GM19351 (cell line): ENCODE data around the gene VAMP3.
"Not testable (repeated sequence)": the region's sequence is repeated elsewhere in the genome, so short reads cannot be mapped to it uniquely, and the experiment has no call there.

Experiments used
- ATAC-seq: cut with Tn5 transposase; IDR thresholded peaks from one replicate; pipeline ENCODE4 v1.9.1; 2021; ENCODE audit warnings: mild to moderate bottlenecking, moderate library complexity; ENCODE audit not compliant: unreplicated experiment

Gene VAMP3

DNA sequence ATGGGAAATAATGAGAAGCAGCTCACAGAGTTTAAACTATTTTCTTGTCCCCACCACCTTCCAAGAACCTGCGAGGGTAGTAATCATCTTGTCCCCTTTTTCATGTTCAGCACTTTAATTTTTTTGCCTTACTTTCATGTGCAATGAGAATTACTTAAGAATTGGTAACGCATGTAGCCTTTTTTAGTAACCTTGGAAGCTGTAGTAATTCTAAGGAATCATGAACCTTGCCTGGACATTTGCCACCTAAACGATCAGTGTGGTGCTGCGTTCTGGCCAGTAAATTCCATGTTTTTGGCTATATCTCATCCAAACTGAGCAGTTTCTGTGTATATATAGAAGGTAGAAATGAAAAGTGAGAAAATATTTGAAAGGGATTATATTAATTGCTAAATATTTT is 3.9 kb upstream of the VAMP3 start:
- ATAC-seq, result no peak

DNA sequence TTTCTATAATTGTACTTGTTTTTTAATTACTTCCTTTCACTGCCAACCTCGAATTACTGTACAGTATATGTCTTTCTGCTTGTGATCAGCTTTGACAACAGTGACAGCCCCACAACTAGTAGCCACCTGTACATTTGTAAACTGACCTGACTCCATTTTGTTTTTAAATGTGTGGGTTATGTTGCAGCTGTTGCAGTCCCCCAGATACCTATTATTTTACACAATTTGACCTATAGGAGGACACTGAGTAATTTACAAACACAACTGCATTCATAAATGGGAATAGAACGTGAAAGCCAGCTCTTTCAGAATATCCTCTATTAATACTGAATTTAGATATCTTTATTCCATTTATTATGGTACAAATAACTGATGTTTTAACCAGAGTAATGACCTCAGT is 2.5 kb upstream of the VAMP3 start:
- ATAC-seq, result no peak

DNA sequence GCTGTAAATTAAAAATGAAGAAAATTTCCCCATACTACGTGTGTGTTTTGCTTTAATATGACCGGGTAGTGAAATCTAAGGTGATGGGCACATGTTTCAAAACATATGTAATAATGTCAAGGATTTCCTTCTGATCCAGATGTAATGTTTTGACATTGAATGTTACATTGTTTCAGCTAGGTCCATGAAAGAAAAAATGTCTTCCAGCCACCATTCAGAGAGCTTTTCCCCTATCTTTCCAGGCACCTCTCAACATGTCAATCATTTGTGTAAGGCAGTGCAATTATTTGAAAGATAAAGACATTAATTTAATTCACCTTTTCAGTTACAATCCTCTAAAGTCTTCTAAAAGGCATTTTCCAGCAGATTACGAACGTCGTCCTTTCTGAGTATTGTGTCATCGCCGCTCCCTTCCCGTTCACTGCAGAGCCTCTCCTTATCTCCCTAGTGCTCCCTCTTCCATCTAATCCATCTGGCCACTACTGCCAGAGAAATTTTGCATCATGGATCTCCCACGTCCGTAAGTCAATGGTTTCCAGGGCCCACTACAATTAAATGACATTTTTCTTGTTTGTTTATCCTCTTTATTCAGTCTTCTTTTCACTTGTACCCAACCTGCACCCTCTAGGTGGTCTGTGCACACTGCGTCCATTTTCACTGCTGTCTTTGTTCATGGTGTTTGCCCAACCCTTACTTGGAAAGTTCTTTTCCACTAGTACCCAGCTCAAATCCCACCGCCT is 1.3 kb upstream of the VAMP3 start:
- no peak for ATAC-seq

DNA sequence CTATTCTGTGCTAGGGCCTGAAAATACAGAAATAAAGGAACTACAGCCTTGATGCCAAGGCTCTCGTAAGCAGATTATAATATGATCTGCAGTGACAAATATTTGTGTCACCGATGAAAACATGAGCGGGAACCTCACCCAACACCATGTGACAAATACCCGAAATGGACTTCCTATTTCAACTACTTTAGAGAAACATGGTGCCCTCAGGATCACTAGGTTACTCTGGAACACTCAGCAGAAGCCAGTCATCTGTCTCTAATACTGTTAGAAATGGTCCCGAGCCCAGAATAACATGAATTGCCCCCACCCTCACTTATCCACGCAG is 463 bp upstream of the VAMP3 start:
- peak; percentile 9 for ATAC-seq

DNA sequence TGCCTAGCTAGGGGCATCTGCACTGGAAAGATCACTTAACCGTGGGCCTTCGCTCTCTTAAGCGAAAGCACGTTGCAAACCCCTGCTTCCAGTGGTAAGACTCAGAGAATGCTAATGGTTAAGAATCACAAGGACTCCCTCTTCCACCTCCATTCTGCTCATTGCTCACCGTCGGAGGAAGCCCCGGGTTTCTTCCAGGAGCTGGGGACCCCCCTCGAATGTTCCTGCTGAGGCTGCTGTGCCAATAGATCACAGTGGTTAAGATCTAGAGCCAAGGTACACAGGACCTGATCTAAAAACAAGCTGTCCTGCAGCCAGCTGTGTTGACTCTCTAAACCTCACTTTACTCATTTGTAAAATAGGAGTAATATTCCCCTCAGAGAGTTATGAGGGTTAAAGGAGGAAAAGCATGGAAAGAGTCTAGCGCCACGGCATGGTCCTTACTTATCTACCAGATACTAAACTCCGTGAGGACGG is 765 bp downstream of the VAMP3 start:
- ATAC-seq, result no peak

DNA sequence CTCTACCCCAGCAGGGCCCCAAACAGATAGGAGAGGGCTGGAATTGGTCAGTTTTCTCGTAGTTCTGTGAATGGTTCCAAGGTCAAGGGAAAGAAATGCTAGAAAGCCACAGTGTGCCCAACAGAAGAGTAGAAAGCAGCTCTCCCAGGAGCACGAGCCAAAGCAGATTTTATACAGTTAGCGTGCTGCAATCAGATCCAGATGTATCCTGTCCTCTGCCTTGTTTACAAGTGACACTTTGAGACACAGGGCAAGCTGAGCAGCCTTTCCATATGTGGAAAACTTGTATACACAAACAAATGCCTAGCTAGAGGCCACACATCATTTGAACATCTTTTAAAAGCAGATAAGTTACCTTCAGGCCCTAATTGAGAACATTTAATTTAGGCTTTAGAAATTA is 6.5 kb downstream of the VAMP3 start:
- ATAC-seq, result no peak

DNA sequence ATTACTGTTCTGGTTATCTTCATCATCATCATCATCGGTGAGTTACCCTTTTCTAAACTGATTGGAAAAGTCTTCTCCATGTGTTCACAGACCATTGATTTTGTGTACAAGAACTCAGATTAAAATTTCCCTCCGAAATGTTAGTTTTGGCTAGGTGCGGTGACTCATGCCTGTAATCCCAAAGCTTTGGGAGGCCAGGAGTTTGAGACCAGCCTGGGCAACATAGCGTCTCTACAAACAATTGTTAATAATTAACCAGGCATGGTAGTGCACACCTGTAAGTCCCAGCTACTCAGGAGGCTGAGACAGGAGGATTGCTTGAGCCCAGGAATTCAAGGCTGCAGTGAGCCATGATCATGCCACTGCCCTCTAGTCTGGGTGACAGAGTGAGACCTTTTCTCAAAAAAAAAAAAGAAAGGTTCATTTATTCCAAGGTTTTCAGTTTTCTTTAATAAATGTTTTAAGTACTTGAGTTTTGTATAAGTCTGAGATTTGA is 7.1 kb downstream of the VAMP3 start:
- ATAC-seq, result no peak

DNA sequence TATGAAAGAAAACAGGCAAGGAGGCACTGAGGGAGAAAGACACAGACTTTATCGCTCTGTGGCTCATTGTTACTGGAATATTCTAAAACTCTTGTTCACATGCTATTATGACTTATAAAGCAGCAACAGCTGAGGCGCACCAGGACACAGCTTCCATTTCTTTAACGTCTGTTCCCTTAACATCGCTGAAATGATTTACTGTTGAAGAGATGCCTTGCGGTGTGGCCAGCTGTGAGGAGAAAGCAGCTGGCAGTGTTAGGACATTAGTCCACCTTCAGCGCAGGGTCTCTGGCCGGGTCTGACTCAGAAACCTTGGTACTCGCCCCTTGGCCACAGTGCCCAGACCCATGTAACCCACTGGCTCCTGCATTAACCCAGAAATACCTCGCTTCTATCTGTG is 9.9 kb downstream of the VAMP3 start:
- no peak for ATAC-seq

DNA sequence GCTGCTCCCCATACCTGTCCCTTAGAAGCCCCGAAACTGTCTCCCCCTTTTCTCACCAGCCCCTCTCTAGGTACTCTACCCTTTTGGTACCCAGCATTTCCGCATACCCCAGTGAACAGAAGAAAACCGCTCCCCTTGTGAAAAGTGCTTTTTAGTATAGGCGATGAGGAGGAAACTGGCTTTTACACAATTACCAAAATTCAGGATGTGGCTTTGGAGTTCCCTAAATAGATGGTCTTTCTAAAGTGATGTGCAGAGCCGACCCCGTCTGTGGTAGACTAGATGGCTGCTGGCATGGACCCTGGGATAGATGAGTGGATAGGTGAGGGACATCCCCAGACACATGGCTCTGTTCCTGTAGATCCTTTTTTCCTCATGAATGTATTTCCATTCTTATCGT is 10.4 kb downstream of the VAMP3 start:
- no peak for ATAC-seq

DNA sequence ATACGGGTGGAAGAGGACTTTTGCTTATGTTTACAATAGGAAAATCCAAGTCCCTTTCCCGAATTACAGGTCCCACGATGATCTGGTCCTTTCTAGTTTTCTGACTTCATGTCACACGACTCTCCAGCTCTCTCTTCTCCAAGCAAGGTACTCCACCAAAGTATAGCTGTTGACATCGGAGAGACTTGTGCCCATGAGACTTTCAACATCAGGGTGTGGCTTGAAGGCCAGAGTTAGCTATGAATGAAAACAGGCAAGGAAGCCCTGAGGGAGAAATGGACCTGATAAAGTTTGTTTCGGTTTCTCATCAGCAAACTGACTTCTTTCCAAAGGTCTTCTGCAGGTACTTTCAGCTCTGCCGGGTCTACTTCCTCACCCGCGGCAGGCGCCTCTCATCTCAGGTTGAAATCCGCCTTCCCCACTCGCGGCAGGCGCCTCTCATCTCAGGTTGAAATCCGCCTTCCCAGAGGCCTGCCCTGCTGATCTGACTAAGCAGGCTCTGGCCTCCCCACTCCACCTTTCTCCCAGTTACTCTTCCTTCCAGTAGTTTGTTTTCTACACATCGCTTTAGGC is 10.9 kb downstream of the VAMP3 start:
- no peak for ATAC-seq

DNA sequence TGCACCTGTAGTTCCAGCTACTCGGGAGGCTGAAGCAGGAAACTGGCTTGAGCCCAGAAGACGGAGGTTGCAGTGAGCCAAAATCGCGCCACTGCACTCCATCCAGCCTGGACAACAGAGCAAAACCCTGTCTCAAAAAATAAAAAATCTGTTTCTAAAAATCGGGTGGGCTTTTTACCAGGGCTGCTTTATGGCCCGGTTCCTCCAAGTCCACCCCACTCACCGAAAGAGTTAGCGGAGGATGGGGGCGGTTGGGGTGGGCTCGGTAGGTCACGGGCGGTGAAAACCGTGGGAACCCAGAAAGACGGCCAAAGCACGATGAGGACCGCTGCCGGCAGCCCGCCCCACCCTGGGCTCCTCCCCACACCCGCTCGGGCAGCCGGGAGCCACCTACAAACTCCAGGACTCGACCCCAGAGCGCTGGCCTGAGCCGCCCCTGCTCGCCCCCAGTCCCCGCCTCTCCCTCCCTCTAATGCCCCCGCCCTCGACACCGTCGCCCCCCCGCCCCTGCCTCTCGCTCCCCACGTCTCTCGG is 12.1 kb downstream of the VAMP3 start:
- ATAC-seq, result no peak

DNA sequence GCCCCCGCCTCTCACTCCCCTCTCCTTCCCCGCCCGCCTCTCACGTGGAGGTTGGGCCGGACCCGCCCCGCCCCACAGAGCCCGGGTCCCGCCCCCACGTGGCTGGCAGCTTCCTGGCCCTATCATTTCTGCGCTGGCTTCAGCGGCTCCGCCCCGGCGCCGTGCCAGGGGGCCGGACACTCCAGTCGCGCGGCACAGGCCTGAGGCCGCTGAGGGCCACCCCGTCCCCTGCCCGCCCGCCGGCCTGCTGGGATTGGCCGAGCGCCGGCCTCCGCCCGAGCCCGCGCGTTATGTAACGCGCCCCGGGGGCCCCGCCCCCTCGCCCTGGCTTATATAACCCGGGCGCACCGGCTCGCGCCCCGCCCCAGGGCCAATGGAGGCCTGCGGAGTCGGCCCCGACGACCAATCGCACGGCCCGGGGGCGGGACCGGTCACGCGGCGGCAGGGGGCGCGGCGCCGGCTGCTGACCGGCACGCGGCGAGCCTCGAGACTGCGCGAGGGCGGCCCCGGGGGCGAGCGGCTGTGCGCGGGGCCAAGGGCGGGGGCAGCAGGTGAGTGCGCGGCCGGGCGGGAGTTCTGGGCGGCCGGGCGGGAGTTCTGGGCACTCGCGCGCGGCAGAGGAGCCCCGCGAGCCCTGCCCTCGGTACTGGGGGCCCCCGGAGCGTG is 12.9 kb downstream of the VAMP3 start, which contains the start of gene PER3:
PER3 (plus strand) TSS at position 466 of the 666 bp plus-strand sequence. CDS start 587 bp downstream, outside the sequence.
- ATAC-seq, result peak; percentile 91

DNA sequence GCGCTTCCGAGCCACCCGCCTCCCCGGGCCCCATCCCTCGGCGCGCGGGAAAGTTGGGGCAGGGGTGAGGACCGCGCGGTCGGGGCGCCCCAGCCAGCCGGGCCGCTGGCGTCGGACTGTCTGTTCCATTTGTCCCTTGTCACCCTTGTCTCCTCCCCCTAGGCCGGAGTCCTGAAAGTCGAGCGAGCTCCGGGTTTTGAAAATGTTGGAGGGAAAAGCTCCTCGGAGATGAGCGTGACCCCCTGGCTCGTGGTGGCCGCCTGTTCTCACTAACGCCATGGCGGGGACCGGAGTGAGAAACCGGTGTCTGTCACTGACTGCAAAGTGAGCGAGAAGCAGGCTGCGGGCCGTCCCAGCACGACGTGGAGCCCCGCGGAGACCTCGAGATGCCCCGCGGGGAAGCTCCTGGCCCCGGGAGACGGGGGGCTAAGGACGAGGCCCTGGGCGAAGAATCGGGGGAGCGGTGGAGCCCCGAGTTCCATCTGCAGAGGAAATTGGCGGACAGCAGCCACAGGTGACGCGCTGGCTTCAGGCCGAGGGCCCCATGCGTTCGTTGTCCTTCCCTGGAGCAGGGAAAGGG is 13.5 kb downstream of the VAMP3 start:
- no peak for ATAC-seq

DNA sequence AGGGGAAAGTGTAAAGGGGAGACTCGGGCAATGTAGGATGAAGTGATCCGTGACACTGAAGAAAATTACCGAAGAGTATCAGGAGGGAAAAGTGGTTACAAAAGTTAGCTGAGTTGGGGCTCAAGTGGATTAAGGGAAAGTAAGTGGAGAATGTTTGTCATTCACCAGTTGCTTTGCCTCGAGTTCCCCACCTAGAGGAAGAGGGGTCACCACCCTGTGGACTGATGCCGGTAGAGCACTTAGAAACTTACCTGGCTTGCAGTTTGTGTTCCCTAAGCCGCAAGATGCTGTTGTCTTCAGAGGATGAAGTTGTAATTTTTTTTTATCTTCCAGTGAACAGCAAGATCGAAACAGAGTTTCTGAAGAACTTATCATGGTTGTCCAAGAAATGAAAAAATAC is 14.0 kb downstream of the VAMP3 start:
- no peak for ATAC-seq

DNA sequence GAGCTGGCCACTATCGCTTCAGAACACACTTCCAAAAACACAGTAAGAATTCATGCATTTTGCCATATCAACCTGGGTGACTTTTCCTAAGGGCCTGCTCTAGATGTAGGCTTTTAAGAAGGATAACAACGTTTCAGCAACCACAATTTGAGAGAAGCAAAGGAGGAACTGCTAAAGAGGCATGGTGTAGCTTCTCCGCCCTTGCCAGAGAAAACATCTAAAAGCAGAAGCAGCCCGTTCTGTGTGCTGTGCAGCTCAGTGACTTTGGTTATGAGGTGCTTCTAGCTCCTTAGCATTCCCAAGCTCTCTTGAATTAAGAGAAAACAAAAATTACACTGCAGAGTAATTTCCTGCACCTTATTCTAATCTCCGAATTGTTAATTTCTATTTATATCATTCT is 15.7 kb downstream of the VAMP3 start:
- ATAC-seq, result no peak

DNA sequence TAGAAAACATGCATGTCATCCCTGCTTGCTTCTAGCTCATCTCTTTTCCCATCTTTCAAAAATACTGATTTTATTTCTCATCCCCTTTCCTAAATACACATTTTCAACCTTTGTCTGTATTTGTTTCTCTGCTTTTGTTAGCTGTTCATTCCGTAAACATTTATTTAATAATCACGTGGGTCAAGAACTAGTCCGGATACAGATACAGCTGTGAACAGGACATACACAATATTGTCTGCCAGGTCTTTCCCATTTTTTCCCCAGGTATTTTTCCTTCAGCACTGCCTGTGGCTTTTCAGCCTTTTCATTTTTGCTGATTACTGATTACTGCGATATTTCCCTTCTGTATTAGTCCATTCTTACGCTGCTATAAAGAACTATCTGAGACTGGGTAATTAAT is 18.7 kb downstream of the VAMP3 start:
- ATAC-seq, result no peak

DNA sequence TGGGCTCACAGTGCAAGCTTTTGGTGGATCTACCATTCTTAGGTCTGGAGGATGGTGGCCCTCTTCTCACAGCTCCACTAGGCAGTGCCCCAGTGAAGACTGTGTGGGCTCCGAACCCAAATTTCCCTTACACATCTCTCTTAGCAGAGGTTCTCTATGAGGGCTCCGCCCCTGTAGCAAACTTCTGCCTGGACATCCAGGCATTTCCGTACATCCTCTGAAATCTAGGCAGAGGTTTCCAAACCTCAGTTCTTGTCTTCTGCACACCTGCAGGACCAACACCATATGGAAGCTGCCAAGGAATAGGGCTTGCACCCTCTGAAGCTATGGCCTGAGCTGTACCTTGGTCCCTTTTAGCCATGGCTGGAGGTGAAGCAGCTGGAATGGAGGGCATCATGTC is 19.9 kb downstream of the VAMP3 start:
- not testable (repeated sequence) for ATAC-seq

DNA sequence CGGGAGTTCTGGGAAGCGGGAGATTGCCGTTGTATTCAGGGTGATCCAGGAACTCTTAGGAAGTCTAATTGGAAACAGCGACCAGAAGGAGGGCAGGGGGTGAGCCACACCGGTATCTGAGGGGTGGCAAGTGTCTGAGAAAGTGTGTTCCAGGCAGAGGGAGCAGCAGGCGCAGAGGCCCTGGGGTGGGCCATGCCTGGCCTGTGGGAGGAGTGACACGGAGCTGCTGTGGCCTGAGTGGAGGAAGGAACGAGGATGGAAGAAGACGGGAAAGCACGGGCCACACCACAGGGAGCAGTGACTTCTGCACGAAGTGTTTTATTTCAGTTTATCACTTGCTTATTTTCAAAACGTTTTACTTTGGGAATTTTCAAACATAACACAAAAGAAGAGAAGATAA is 24.3 kb downstream of the VAMP3 start:
- ATAC-seq, result no peak

DNA sequence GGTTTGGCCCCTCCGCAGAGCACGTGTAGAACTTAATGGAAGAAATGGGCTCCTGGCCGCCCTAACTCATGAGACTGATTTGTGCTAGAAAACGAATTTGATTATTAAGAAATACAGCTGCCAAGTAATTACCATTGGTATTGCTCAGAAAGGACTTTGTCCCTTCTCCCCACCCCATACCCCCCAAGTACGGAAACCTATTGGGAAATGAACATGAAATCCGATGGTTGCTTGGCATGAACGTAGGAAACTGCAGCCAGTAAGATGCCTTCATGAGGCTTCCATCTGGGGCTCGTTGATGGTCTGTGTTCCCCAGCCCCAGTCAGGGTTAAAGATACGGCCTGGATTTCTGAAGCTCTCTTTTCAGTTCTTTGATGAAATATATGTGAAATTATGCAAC is 34.4 kb downstream of the VAMP3 start:
- ATAC-seq, result no peak

DNA sequence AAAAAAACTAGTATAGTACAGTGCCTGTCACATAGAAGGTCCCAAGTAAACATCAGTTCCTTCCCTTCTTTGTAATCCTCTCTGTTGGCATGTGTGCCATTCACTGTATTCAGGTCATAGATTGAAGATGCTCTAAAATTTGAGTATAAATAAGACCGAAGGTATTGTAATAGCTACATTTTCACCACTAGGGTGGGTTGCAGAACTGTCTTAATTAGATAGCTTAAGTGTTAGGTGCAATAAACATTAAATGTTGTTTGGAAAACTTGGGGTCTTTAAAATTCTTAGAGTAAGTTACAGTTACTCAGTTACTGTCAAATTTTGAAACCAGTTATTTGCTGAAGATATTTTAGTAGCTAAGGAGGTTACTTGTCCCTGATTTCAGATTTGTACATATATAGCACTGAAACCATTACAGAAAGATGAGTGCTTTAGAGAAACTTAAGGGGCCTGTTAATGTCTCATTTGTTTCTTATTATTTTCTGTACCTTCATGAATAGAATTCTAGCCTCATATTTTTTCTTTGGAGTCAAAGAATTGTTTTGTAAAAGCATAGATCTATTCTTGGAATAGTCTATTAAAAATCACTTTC is 37.3 kb downstream of the VAMP3 start:
- no peak for ATAC-seq

DNA sequence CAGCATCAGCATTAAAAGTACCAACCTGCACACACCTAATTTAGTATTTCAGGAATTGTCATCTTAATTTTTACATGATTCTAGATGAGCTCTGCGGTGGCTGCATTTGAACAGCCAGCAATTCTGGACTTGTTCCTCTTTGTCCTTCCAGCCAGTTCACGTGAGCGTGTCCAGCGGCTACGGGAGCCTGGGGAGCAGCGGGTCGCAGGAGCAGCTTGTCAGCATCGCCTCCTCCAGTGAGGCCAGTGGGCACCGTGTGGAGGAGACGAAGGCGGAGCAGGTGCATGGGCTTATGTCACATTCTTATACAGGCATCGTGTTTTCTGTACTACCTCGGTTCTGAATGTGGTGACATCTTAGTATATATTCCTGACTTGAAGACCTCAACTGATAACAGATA is 38.6 kb downstream of the VAMP3 start:
- ATAC-seq, result no peak
